ELR (cell line): ENCODE measurements around the gene SUPT20H.
A peak's percentile ranks its signal among the peaks of the same experiment; 100 is the strongest.

Source experiments
- DNase-seq: peaks from one replicate; pipeline ENCODE4 v3.0.0-alpha.2; 2015; ENCODE audit warnings: low read depth

SUPT20H gene

GRCh38 chr13:36999054-36999714, 60.3 kb downstream of the SUPT20H start, which contains the start of gene ALG5:
Gene ALG5 (minus strand): TSS chr13:36999340. CDS start chr13:36999300, 40 bp downstream.
- DNase-seq = peak; percentile 90

- DNase-seq = peak; percentile 32
These were observed 60.9 kb downstream of the SUPT20H start for GRCh38 chr13:36998624-36999041.

DNA sequence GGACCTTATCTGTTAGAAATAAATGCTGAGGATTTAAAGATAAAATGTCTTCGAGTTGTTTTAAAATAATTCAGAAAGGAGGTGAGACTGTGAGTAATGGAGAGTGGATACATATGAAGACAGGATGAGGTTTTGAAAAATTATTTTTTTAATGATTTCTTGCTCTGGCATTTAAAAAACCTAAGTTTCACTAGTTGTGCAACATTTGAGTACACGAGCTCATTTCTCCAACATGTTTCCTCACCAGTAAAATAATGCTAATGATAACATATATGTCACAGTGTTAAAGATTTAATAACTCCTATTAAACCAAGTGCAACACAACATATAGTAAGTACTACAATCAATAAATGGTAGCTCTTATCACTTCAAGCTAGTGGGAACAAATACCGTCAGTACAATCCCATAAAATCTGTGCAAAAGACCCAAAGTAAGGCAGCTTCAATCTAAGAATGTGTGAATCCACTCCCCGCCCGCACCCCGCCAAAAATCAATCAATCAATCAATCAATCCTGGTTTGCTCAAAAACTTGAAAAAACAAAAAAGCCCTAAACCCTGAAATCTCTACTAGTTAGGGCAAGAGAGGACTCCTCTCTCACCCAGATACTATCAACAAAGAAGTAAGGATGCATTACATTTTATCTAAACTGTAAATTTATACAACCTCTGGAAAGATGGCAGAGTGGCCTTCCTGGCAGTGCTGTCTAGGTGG, 61.6 kb downstream of the SUPT20H start:
- peak; percentile 30 for DNase-seq

GRCh38 chr13:36992362-36992761, 67.1 kb downstream of the SUPT20H start:
- no peak for DNase-seq

- peak; percentile 59 for DNase-seq
These were observed 72.8 kb downstream of the SUPT20H start for GRCh38 chr13:36986462-36987240.

DNA sequence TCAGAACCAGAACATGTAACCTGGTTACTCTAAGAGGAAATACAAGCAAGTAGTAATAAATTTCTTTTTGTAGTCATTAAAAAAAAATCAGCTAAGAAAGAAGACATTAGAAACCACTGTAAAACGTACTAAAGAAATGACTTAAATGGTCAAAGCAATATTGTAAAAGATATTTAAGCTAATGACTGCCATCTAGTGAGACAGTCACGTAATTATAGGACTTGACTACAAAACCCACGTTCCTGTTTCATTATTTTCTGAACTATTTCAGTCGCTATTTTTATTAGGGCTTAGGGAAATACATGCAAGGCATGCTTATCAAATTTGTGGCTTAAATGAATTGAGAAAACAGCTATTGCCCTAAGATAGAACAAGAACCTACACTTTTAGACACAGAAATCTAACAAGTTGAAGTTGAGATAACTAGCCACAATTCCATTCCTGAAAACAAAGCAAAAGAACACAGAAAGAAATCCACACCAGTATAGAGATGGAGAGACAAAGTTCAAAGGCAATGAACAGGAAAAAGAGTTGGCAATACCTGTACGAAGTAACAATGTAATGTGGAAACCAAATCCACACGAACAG, 78.2 kb downstream of the SUPT20H start:
- peak; percentile 77 for DNase-seq

DNA sequence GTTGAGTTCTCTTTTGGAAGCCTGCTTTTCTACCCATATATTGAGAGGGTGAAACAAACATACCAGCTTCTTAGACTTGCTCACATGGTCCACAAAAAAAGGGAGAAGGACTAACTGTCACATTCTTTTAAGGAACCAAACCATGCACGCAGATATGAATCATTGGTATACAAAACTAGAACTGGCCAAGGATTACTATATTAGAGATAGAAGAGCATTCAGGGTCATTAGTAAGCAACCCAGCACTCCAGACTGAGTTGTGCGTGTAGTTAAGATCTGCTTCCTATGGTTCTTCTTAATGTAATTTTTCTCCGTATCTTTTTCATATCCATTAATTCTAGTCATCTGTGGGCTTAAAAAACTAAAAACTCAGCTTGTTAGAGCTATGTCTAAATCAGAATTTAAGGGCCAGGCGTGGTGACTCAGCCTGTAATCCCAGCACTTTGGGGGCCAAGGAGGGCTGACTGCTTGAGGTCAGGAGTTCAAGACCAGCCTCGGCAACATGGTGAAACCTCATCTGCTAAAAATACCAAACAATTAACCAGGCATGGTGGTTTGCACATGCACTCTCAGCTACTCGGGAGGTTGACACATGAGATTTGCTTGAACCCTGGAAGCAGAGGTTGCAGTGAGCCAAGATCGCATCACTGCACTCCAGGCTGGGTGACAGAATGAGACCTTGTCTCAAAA, 80.0 kb downstream of the SUPT20H start:
- DNase-seq = peak; percentile 77

- DNase-seq = no peak
These were observed 84.3 kb downstream of the SUPT20H start for GRCh38 chr13:36975172-36975571.

- DNase-seq = no peak
These were observed 85.7 kb downstream of the SUPT20H start for GRCh38 chr13:36973621-36974295.

DNA sequence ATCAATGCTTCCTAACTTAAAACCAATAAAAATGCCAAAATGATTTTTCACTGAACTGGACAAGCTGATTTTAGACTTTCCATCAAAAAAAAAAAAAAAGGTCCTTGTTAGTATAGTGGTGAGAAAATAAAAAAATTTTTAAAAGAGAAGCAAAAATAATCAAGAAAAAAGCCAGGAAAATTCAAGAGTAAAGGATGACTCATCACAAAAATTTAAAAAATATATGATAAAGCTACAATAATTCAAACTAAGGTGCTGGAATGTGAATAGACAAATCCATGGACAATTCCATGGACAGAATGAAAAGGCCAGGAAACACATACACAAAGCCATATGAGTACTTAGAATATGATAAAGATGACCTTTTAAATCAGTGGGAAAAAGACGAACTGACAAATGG, 86.5 kb downstream of the SUPT20H start:
- no peak for DNase-seq

GRCh38 chr13:36966404-36966803, 93.1 kb downstream of the SUPT20H start:
- no peak for DNase-seq

DNA sequence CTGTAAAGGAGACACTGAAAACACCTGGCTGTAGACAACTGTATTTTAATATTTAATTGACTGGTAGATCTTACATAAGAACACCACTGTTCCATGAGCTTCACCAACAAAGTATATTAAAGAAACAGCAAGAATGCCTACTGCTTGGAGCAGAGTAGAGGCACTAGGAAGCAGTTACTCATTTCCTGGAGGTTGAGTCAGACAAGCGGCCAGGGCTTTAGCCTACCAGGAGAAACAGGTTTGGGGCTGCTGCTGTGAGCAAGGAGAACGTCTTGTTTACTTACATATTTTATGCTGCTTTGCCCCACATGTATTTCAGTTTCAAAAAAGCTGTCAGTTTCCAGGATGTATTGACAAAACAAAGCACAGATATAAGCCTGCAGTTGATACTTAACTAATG, 93.7 kb downstream of the SUPT20H start:
- DNase-seq = peak; percentile 92

DNA sequence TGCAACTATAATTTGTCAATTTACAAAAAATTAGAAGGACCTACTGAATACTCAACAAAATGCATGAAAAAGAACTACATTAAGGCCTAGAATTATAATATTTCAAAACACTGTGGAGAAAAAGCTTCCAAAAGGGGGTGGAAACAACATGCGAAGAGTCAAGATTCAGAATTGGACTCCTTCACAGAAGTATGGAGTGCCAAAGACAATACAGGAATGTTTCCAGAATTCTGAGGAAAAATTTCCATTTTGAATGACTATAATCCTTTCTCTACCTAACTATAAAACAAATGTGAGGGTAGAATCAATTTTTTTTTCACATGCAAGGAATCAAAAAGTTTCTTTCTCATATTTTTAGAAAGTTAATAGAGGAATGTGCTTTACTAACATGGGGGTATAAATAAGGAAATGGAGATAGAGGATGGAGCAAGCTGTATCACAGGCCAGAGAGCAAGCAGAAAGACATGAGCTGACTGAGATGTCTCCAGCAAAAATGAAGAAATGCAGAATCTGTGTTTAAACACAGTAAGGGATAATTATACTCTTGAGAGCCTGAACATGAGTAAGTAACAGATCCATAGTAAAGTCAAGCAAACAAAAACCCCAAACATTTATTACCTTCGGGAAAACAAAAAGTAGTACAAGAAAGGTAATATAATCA, 99.9 kb downstream of the SUPT20H start:
- DNase-seq = no peak
